GM18519 (cell line): Measurements from ENCODE around the gene RNF186.
"Not testable (repeated sequence)": the region's sequence is repeated elsewhere in the genome, so short reads cannot be mapped to it uniquely, and the experiment has no call there.

Source experiments
- ATAC-seq: cut with Tn5 transposase; IDR thresholded peaks from one replicate; pipeline ENCODE4 v1.9.1; 2021; ENCODE audit warnings: mild to moderate bottlenecking, moderate library complexity; ENCODE audit not compliant: unreplicated experiment, low FRiP score

Gene RNF186, protein sequence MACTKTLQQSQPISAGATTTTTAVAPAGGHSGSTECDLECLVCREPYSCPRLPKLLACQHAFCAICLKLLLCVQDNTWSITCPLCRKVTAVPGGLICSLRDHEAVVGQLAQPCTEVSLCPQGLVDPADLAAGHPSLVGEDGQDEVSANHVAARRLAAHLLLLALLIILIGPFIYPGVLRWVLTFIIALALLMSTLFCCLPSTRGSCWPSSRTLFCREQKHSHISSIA

DNA sequence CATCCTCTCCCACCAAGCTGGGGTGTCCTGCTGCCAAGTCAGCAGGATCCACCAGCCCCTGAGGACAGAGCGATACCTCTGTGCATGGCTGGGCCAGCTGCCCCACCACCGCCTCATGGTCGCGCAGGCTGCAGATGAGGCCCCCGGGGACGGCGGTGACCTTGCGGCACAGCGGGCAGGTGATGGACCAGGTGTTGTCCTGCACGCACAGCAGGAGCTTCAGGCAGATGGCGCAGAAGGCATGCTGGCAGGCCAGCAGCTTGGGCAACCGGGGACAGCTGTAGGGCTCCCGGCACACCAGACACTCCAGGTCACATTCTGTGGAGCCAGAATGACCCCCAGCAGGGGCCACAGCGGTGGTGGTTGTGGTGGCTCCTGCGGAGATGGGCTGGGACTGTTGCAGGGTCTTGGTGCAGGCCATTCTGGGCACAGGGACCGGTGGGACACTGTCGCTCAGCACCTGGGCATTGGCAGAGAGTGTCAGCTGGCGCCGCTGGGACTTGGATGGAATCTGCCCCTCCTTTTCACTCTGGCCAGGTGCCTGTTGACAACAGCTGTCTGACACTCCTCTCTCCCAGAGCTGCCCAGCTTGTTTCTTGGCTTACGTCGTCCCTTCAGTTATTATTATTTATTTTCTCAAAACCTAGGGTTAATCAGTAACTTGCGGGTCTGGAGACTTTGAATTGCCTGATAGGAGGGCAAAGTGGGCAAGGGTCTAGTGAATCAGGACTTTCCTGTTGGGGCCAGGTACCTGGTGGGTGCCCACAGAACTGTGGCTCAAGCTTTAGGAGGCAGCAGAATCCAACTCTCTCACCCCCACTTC lies at the start of gene RNF186:
TSS of gene RNF186 (minus strand) at position 603 of the 823 bp plus-strand sequence. CDS start at position 421, 182 bp downstream.
- no peak for ATAC-seq

DNA sequence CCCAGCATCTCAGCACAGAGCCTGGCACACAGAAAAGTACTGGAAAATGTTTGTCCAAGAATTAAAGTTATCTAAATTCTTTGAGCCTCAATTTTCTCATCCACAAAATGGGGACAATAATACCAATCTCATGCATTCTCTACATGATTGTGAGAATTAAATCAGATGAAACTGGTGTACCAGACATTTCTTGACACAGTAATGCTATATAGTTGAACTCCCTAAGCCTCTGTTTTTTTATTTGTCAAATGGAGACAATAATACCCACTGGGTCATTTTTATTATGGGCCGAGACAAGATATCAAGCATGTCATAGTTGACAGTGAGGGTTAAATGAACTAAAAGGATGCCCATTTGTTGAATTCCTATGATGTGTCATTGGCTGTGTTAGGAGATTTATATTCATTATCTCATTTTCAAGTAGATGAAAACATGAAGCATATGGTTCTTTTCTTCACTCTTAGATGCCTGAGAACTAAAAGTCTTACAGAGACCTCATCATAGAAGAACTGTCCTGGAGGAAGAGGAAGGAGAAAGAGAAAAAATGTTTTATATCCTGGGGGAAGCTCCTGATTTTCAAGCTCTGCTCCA lies 49.6 kb upstream of the RNF186 start:
- ATAC-seq = no peak

DNA sequence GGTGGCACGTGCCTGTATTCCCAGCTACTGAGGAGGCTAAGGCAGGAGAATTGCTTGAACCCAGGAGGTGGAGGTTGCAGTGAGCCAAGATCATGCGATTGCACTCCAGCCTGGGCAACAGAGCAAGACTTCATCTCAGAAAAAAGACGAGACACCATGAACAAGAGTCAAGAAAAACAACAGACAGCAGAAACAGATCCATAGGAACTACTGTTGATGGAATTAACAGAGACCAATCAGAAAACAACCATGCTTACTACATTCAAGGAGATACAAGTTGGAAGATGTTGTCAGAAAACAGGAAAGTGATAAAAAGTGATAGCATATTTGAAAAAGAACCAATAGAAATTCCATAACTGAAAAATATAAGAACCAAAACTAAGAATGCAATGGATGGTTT lies 47.9 kb upstream of the RNF186 start:
- no peak for ATAC-seq

DNA sequence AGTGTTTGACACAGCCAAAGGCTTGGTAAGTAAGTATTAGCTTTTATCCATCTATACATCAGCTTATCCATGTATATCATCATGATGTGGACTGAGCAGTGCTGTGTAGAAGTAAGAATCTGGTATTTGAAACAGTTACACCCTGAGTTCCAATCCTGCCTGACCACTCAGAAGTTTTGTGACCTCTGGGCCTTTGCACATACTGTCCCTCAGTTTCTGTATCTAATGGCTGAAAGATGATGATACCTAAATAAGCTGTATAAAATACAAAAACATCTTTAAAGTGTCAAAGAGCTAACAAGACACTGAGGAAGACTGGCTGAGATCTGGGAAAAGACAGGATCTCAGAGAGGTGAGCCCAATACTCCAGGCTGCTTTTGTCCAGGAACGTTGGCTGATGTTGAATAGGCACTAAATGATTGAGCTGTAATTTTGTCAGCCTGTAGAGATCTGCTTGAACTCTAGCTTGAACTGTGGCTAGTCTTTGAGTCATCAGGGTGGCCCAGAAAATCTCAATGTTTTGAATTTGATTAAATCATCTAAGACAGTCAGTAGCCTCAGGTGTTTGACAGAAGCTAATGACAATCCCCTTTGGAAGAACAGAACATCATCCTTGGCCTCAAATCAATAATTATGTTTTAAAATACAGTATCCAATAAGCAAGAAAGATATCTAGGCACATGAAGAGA lies 46.9 kb upstream of the RNF186 start:
- no peak for ATAC-seq

DNA sequence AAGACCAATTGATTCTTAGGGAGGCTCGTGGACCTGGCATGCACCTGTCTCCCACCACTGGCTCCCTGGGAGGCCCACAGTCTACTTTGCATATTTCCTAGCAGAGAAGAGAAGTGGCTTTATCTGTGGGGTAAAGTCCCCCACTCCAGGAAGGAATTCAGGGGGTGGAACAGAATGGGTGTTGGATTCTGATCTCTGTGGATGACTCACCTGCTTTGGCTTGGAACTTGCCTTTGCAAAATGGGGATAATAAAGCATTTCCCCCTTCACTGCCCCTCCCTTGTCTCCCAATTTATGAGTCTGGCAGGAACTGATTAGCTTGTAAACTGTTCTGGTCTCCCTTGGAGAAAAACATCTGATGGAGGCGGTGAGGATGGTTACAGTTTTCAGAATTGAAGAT lies 46.0 kb upstream of the RNF186 start:
- ATAC-seq = no peak

DNA sequence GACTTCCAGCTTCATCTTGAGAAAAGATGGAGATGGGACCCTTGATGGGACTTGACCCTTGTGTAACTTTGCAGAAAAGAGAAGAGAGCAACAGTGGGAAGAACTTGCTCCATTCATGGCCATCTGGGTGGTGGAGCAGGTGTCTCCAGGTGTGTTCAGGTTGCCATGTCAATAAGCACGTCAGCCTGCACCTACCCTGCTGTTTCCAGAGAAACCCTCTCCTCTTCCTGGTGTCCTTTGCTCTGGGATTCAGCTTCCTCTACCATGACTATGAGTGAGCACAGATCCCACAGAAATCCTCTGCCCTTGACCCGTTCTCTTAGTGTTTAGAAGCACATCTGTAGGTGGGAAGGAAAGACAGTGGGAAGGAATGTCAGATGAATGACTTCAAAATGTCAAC lies 45.3 kb upstream of the RNF186 start:
- ATAC-seq = no peak

DNA sequence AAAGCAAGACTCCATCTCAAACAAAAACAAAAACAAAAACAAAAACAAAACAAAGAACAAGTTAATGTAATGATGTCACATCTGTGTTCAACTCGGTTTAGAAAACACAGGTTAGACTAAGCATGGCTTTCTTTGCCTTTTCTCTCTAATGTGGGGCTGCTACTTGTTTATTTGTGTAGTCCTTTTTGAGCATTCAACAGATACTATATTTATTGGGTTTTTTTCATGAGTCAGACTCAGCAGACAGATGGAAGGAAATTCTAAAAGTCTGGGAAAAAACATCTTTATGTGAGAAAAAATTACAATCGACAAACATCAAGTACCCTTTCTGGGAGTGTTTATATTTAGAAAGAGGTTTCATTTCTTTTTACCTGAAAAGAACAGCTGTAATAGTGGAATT lies 44.8 kb upstream of the RNF186 start:
- ATAC-seq = no peak

DNA sequence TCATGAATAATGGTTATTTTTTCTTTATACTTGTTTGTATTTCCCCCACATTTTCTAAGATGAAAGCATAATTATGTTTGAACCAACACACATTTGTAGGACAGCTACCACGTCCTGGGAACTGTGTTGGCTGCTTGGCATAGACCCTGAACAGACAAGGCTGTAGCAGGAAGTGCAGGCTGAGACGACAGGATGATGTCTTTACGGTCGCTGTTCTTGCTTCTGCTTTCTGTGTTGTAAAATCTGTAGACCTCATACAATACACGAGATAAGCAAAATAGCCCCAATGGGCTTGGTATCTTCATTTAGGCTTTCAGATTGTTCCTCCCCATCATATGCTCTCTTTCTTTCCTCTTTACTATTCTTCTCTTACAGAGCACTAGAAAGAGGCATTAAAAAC lies 43.8 kb upstream of the RNF186 start:
- no peak for ATAC-seq

DNA sequence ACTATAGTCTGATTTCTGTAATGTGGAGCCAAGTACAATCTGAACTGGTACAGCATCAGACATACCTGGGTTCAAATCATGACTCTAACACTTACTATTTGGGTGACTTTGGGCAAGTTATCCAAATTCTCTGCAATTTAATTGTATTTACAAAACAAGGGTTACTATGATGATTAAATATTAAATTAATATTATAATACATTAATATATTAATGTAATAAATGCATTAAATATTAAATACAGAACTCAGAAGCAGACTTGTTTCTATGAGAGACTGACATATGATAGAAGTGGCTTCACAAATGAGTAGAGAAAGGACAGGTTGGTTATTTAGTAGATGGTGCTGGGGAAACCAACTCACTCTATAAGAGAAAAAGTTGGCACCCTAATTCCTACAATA lies 39.8 kb upstream of the RNF186 start:
- ATAC-seq = no peak

DNA sequence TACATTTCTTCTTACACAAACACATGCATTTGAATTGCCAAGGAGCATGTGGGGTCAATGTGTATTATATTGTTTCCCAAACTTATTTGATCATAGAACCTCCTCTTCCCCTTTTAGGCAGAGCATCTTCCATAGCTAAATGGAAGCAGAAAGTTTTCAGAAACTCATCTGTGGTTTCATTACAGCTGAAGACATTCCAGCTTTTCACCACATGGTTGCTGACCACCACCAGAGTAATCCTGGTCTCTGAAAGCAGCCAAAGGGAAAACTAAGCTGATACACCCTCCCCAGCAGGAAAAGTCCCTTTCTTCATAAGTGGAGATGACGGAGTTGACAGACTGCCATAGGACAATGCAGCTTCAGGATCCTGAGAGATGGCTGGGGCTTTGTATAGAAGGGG lies 37.0 kb upstream of the RNF186 start:
- ATAC-seq = no peak

DNA sequence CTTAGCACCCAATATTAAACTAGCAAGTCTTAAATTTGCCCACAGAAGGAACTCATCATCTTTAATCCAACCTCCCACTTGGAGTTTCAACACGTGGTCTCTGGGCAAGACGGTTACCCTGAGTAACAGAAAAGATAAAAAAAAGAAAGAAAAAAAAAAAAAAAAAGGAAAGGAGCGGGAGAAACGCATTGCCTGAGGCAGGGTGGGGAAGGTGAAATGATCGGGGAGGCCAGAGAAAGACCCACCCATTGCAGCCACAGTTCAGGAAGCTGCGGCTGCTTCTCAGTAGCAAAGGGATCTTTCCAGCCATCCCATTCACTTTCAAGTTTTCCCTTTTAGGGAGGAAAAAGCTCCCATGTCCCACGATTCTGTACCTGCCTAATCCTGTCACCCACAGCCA lies 35.1 kb upstream of the RNF186 start:
- no peak for ATAC-seq

DNA sequence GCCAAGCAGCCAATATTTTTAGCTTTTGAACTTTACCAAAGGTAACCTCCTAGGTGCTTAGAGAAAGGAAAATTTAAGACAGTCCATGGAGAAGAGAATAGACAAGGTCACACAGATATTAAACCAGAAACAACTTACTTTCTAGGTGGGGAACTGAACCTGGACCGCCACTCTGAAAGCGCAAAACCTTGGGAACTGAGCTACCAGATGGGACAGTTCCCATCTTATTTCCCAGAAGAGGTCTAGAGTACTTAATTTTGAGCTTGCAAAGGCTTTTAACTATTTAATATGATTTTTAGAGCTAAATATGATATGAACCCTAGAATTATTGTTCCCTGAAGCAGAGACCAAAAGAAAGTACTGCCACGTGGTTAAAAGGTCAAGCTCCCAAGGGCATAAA lies 34.2 kb upstream of the RNF186 start:
- not testable (repeated sequence) for ATAC-seq

DNA sequence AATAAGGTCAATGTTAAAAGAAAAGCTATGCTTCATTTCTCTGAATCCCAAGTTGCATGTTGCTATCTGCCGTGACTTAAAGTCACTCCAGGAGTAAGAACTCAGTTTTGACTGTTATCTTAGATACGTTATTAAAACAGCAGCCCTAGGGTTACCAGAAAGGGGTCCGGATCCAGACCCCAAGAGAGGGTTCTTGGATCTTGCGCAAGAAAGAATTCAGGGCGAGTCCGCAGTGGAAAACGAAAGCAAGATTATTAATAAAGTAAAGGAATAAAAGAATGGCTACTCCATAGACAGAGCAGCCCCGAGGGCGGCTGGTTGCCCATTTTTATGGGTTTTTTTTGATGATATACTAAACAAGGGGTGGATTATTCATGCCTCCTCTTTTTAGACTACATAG lies 32.3 kb upstream of the RNF186 start:
- ATAC-seq = not testable (repeated sequence)

DNA sequence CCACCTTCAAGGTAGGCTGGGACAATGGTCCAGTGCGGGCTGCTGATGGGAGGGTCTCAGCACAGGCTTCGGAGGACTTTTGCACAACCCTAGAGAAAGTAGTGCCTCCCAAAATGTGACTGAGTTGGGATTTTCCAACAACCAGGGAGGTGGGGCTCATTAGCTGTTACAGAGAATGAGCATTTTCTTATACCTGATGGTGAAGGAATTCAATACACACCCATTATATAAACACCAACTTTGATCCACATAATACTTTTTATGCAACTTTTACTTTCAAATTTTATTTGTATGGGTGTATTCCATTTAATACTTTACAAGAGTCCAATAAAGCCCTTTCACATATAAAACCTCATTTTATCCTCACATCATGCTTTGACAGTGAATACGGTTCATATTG lies 31.3 kb upstream of the RNF186 start:
- no peak for ATAC-seq

DNA sequence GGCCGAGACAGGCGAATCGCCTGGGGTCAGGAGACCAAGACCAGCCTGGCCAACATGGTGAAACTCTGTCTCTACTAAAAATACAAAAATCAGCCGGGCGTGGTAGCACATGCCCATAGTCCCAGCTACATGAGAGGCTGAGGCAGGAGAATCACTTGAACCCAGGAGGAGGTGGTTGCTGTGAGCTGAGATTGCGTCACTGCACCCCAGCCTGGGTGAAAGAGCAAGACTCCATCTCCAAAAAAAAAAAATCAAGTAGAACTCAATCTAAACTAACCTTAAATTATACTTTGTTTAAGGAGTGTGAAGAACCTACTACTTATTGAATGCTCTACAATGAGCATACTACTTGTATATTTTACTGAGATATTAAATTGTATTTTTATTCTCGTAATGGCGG lies 30.5 kb upstream of the RNF186 start:
- no peak for ATAC-seq

DNA sequence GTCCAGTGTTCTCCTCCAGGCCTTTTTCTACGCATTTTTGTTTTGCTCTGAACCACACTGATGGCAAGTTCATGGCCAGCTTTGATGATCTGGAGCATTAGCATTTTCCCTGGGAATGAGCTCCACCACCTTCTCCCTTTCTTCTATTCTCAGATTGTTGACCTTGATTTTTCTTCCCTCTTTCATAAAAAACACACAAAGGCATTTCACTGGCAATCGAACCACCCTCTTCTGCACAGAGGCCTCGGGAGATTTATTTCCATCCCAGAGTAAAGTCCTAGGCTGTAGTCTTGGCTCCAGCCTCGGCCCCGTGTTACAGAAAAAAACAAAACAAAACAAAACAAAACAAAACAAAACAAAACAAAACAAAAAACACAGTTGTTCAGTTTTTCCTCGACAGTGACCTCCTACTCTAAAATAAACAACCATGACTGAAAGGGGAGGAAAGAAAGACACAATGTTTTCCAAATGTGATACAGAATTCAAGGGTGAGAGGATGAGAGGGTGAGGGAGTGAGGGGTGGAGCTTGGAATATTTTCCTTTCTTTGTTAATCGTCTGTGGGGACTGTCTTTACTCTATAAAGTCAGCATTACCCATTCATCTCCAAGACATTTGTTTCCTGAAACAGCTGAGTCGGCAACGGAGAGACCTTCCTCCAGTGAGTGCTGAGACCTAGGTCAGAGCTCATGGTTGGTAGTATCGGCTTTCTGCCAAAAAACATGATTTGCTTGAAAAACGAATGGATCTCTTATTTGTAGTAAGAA lies 29.8 kb upstream of the RNF186 start:
- no peak for ATAC-seq

DNA sequence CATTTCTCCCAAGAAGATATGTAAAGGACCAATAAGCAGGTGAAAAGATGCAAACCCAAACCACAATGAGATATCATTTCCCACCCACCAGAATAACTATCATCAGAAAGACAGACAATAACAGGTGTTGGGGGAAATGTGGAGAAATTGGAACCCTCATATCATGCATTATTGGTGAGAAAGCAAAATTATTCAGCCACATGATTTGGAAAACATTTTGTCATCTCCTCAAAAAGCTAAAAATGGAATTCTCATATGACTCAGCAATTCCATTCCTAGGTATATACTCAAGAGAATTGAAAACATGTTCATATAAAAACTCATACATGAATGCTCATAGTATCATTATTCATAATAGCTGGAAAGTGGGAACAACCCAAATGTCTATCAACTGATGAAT lies 25.1 kb upstream of the RNF186 start:
- no peak for ATAC-seq

DNA sequence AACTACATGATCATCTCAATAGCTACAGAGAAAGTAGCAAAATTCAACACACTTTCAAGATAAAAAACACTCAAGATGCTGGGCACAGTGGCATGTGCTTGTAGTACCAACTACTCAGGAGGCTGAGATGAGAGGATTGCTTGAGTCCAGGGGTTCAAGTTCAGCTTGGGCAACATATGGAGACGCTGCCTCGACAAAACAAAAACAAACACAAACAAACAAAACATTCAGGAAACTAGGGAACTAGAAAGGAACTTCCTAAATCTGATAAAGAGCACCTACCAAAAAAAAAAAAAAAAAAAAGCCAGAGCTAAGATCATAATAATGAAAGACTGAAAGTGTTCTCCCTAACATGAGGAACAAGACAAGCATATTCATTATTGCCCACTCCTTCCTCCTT lies 22.8 kb upstream of the RNF186 start:
- no peak for ATAC-seq

DNA sequence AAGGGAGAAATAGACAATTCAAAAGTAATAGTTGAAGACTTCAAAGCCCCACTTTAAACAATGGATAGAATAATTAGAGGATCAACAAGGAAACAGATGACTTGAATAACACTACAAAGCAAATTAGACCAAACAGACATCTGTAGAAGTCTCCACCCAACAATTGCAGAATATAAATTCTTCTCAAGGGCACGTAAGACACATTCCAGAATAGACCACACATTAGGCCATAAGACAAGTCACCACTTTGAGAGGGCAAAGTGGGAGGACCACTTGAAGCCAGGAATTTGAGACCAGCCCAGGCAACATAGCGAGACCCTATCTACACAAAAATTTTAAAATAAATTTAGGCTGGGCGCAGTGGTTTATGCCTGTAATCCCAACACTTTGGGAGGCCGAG lies 20.5 kb upstream of the RNF186 start:
- no peak for ATAC-seq

DNA sequence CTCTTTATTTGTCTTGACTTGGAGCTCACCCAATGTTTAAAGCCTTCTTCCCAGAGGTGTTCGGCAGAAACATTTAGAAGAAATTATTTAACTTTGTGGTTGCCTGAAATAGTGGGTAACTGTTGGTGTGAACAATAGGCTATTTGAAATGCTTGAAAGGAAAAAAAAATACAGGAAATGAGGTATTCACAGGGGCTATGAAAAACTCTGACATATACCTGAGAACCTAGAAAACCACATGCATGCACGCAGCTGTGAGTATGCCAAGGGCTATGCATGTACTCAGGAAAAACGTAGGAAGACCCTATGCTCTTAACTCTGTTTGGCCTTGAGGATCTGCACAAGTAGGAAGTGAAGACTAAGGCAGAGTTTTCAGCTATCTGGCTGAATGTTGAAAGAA lies 16.4 kb upstream of the RNF186 start:
- no peak for ATAC-seq

DNA sequence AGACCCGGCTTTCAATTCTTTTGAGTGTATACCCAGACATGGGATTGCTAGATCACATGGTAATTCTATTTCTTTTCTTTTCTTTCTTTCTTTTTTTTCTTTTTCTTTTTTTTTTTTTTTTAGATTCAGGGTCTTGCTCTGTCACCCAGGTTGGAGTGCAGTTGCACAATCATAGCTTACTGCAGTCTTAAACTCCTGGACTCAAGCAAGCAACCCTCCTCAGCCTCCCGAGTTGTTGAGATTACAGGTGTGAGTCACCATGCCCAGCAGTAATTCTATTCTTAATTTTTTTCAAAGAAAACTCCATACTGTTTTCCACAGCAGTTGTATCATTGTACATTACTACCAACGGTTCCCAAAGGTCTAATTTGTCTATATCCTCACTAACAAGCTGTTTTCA lies 13.5 kb upstream of the RNF186 start:
- ATAC-seq = no peak
